B cell (primary cell): ENCODE data around the gene GRID2.

Experiments
- CTCF ChIP-seq: fragments of 200-600 bp; IDR thresholded peaks from one replicate; pipeline ENCODE4 v1.8.0; 2022; ENCODE audit warnings: antibody characterized with exemption, mild to moderate bottlenecking
- EZH2 ChIP-seq: IDR thresholded peaks from 2 replicates; pipeline ENCODE4 v1.6.1; 2012; ENCODE audit warnings: borderline replicate concordance, low read depth, mild to moderate bottlenecking, moderate library complexity, low read length; ENCODE audit not compliant: insufficient read depth, poor library complexity, severe bottlenecking

GRCh38 chr4:92646826-92647225 is 343.1 kb downstream of the GRID2 start:
- TF ChIP-seq CTCF (no peak), EZH2 (no peak)
